HepG2 (cell line): Measurements from ENCODE around the gene AGAP1. TPM values are rescaled to one million over a fixed set of nuclear protein-coding genes. Genes with fewer than 3 reads are reported as not detected.

Experiments
- ARNTL ChIP-seq: sonication (generic); formaldehyde crosslinking; IDR thresholded peaks from 2 replicates; pipeline ENCODE4 v1.4.0; 2020; ENCODE audit warnings: mild to moderate bottlenecking, missing genetic modification reagents
- ATF2 ChIP-seq: sonication (generic); formaldehyde crosslinking; IDR thresholded peaks from 2 replicates; pipeline ENCODE4 v1.4.0; 2020; ENCODE audit warnings: missing genetic modification reagents
- BHLHE40 ChIP-seq: IDR thresholded peaks from 2 replicates; pipeline ENCODE4 v1.6.1; 2011; ENCODE audit warnings: low read length, improper control_type of control experiment
- CCDC6 ChIP-seq: sonication (generic); formaldehyde crosslinking; IDR thresholded peaks from 2 replicates; pipeline ENCODE4 v1.8.1; 2022; ENCODE audit warnings: mild to moderate bottlenecking, missing genetic modification reagents, moderate library complexity
- CEBPB ChIP-seq: IDR thresholded peaks from 2 replicates; pipeline ENCODE4 v1.6.1; 2011; ENCODE audit warnings: low read depth, low read length, improper control_type of control experiment, borderline replicate concordance
- CEBPZ ChIP-seq: IDR thresholded peaks from 2 replicates; pipeline ENCODE4 v1.6.1; 2012; ENCODE audit warnings: low read length, improper control_type of control experiment
- ERF ChIP-seq: IDR thresholded peaks from 2 replicates; pipeline ENCODE4 v1.6.1; 2018; ENCODE audit warnings: missing biosample characterization, missing genetic modification reagents
- FLYWCH1 ChIP-seq: sonication (generic); formaldehyde crosslinking; IDR thresholded peaks from 2 replicates; pipeline ENCODE4 v1.8.1; 2023; ENCODE audit warnings: mild to moderate bottlenecking, missing genetic modification reagents
- HNRNPL ChIP-seq: fragments of 200-400 bp; formaldehyde crosslinking; IDR thresholded peaks from 2 replicates; pipeline ENCODE4 v1.6.1; 2017; ENCODE audit warnings: mild to moderate bottlenecking, low read depth, low read length
- JARID2 ChIP-seq: sonication (generic); formaldehyde crosslinking; IDR thresholded peaks from 2 replicates; pipeline ENCODE4 v1.8.1; 2023; ENCODE audit warnings: missing genetic modification reagents, inconsistent platforms; ENCODE audit not compliant: insufficient replicate concordance
- KLF11 ChIP-seq: IDR thresholded peaks from 2 replicates; pipeline ENCODE4 v1.6.1; 2016; ENCODE audit warnings: missing compliant biosample characterization
- MXD4 ChIP-seq: IDR thresholded peaks from 2 replicates; pipeline ENCODE4 v1.6.1; 2016; ENCODE audit warnings: mild to moderate bottlenecking, missing biosample characterization, missing genetic modification reagents
- NFYC ChIP-seq: IDR thresholded peaks from 2 replicates; pipeline ENCODE4 v1.6.1; 2016; ENCODE audit warnings: missing genetic modification reagents, missing compliant biosample characterization
- NKX3-1 ChIP-seq: sonication (generic); formaldehyde crosslinking; IDR thresholded peaks from 2 replicates; pipeline ENCODE4 v1.5.0; 2020; ENCODE audit warnings: missing genetic modification reagents
- NPAS2 ChIP-seq: sonication (generic); formaldehyde crosslinking; IDR thresholded peaks from 2 replicates; pipeline ENCODE4 v1.8.0; 2022; ENCODE audit warnings: mild to moderate bottlenecking, missing genetic modification reagents, borderline replicate concordance
- NR3C1 ChIP-seq: sonication (generic); formaldehyde crosslinking; IDR thresholded peaks from 2 replicates; pipeline ENCODE4 v1.4.0; 2020; ENCODE audit warnings: missing genetic modification reagents
- PCBP1 ChIP-seq: fragments of 200-400 bp; formaldehyde crosslinking; IDR thresholded peaks from 2 replicates; pipeline ENCODE4 v1.6.1; 2017; ENCODE audit warnings: mild to moderate bottlenecking, low read depth, low read length, borderline replicate concordance
- POLR2AphosphoS2 ChIP-seq: IDR thresholded peaks from 2 replicates; pipeline ENCODE4 v1.6.1; 2011; ENCODE audit warnings: low read depth, low read length, improper control_type of control experiment
- RFXANK ChIP-seq: IDR thresholded peaks from 2 replicates; pipeline ENCODE4 v1.6.1; 2016
- SMAD1 ChIP-seq: sonication (generic); formaldehyde crosslinking; IDR thresholded peaks from 2 replicates; pipeline ENCODE4 v1.4.0; 2020; ENCODE audit warnings: missing genetic modification reagents, low read depth, mild to moderate bottlenecking, borderline replicate concordance
- SOX13 ChIP-seq, 3 experiments: fragments of 450-650 bp in 1 of 3; sonication (generic) in 1 of 3; formaldehyde crosslinking in 1 of 3; IDR thresholded peaks in 2 of 3; conservative IDR thresholded peaks in 1 of 3; 2 replicates each; pipeline versions ENCODE4 v1.5.0 to v1.6.1; 2016 to 2020; ENCODE audit warnings: antibody characterized with exemption in 1 of 3, mild to moderate bottlenecking in 1 of 3, missing compliant biosample characterization in 1 of 3, missing genetic modification reagents in 1 of 3, moderate library complexity in 1 of 3
- ZFP37 ChIP-seq: sonication (generic); formaldehyde crosslinking; IDR thresholded peaks from 2 replicates; pipeline ENCODE4 v1.4.0; 2020; ENCODE audit warnings: missing genetic modification reagents, borderline replicate concordance
- ZNF160 ChIP-seq: sonication (generic); formaldehyde crosslinking; IDR thresholded peaks from 2 replicates; pipeline ENCODE4 v1.8.0; 2022; ENCODE audit warnings: mild to moderate bottlenecking, inconsistent platforms, missing genetic modification reagents
- ZNF253 ChIP-seq: sonication (generic); formaldehyde crosslinking; IDR thresholded peaks from 2 replicates; pipeline ENCODE4 v1.8.0; 2022; ENCODE audit warnings: mild to moderate bottlenecking, missing genetic modification reagents, borderline replicate concordance
- ZNF274 ChIP-seq: sonication (generic); formaldehyde crosslinking; IDR thresholded peaks from 2 replicates; pipeline ENCODE4 v1.5.1; 2020; ENCODE audit warnings: mild to moderate bottlenecking, missing genetic modification reagents
- ZNF296 ChIP-seq: sonication (generic); formaldehyde crosslinking; conservative IDR thresholded peaks from 2 replicates; pipeline ENCODE4 v1.5.0; 2020; ENCODE audit warnings: mild to moderate bottlenecking, missing genetic modification reagents
- ZNF331 ChIP-seq: sonication (generic); formaldehyde crosslinking; IDR thresholded peaks from 2 replicates; pipeline ENCODE4 v1.4.0; 2020; ENCODE audit warnings: missing genetic modification reagents
- ZNF550 ChIP-seq: sonication (generic); formaldehyde crosslinking; IDR thresholded peaks from 2 replicates; pipeline ENCODE4 v1.4.0; 2020; ENCODE audit warnings: mild to moderate bottlenecking, missing genetic modification reagents, borderline replicate concordance
- ZNF570 ChIP-seq: sonication (generic); formaldehyde crosslinking; IDR thresholded peaks from 2 replicates; pipeline ENCODE4 v1.4.0; 2020; ENCODE audit warnings: mild to moderate bottlenecking, missing genetic modification reagents, borderline replicate concordance
- polyA plus RNA-seq, 8 experiments: library from polyadenylated mRNA; depleted of rRNA in 3 of 8; stranded (reverse) in 7 of 8; unstranded in 1 of 8; fragments of >200 nt; fragmentation: Illumina TruSeq in 4 of 8; extraction: Trizol in 4 of 8; gene quantifications; 2 replicates each; pipeline versions ENCODE4 v1.2.1 to v1.2.3, GENCODE V29; 2011 to 2016; ENCODE audit warnings: low read depth in 4 of 8, missing spikeins in 1 of 8, mixed read lengths in 1 of 8; ENCODE audit not compliant: insufficient read depth in 1 of 8
- total RNA-seq, 5 experiments: library from RNA; depleted of rRNA; stranded (reverse); fragments of >200 nt; fragmentation: Illumina TruSeq; extraction: Trizol; gene quantifications; 2 replicates each; pipeline ENCODE4 v1.2.3, GENCODE V29; 2016; ENCODE audit warnings: low read depth in 1 of 5

Gene AGAP1
- total and polyA plus RNA-seq, 2 of the 13 experiments (the other 11 are each of a cell fraction or from before 2014, with no cell fraction given) = 21.2 to 32.7 TPM

GRCh38 chr2:235505181-235505741, 11.4 kb downstream of the AGAP1 start (continued):
- no peak for TF ChIP-seq ZNF253
- TF ChIP-seq ZFP37 (CRISPR knock-in tag) = 0 out of 2 replicates have a peak, but pooled peaks have one; percentile 40
- no peak for TF ChIP-seq HNRNPL
- no peak for TF ChIP-seq NKX3-1
- TF ChIP-seq POLR2AphosphoS2 = no peak
- TF ChIP-seq NPAS2 (CRISPR knock-in tag) = no peak
- no peak for TF ChIP-seq FLYWCH1 (CRISPR knock-in tag)
- TF ChIP-seq ZNF274 = 0 out of 2 replicates have a peak, but pooled peaks have one; percentile 31
- TF ChIP-seq ATF2 (CRISPR knock-in tag) = peak; percentile 59; the same call in 1 of the 2 replicates
- peak; percentile 90 for TF ChIP-seq ERF (CRISPR knock-in tag)
- TF ChIP-seq PCBP1 = no peak
- no peak for TF ChIP-seq SMAD1 (CRISPR knock-in tag)
- peak; percentile 84 for TF ChIP-seq ZNF331 (CRISPR knock-in tag)
- no peak for TF ChIP-seq CEBPB
- no peak for TF ChIP-seq KLF11 (CRISPR knock-in tag)
- no peak for TF ChIP-seq ZNF570 (CRISPR knock-in tag)
- TF ChIP-seq NFYC (CRISPR knock-in tag) = no peak; the same call in 1 of the 2 replicates
- no peak for TF ChIP-seq ZNF550 (CRISPR knock-in tag)
- no peak for TF ChIP-seq JARID2
- peak; percentile 86 for TF ChIP-seq ARNTL (CRISPR knock-in tag)
- TF ChIP-seq ZNF160 (CRISPR knock-in tag) = no peak
- TF ChIP-seq RFXANK = no peak
- TF ChIP-seq CEBPZ = no peak
- TF ChIP-seq NR3C1 (CRISPR knock-in tag) = no peak
- TF ChIP-seq CCDC6 (CRISPR knock-in tag) = no peak
- no peak for TF ChIP-seq MXD4 (CRISPR knock-in tag)
- no peak for TF ChIP-seq ZNF296
- no peak for TF ChIP-seq BHLHE40
- TF ChIP-seq SOX13 (IDR thresholded peaks at IDR 0.05) = peak; percentile 75
- peak in 1 of 2 experiments; percentile 89; a peak in 2 of 4 replicates for TF ChIP-seq SOX13 (CRISPR knock-in tag; conservative IDR thresholded peaks at IDR 0.05 in 1 of 2, IDR thresholded peaks at IDR 0.05 in 1 of 2)
